Natural killer cell (primary cell): ENCODE results near the gene PCYT2. TPM values are rescaled to one million over a fixed set of nuclear protein-coding genes. Genes with fewer than 3 reads are reported as not detected.

Experiments used
- ATAC-seq, 3 donors: fragments of 150-1000 bp in 2 of 3; fragments of 200-7000 bp in 1 of 3; cut with Tn5 transposase; 1 replicate in 1 of 3; 2 replicates in 2 of 3; pipeline ENCODE4 v1.10.0; 2021; ENCODE audit warnings: mild to moderate bottlenecking in 2 of 3, moderate library complexity in 2 of 3
- DNase-seq, 2 donors: peaks; one replicate each; pipeline versions ENCODE4 v3.0.0 to v3.0.0-alpha.2; 2013 to 2021; ENCODE audit warnings: mixed read lengths in 1 of 2
- H3K27ac ChIP-seq: one replicate; pipeline ENCODE4 v1.5.1; 2013; ENCODE audit warnings: mild to moderate bottlenecking, low read length
- H3K27me3 ChIP-seq: one replicate; pipeline ENCODE4 v1.6.1; 2013; ENCODE audit warnings: low read length; ENCODE audit not compliant: control insufficient read depth, insufficient read depth
- H3K36me3 ChIP-seq: one replicate; pipeline ENCODE4 v1.6.1; 2013; ENCODE audit warnings: low read length; ENCODE audit not compliant: control insufficient read depth, insufficient read depth
- H3K4me1 ChIP-seq: one replicate; pipeline ENCODE4 v1.6.1; 2013; ENCODE audit warnings: low read length; ENCODE audit not compliant: control insufficient read depth, insufficient read depth
- H3K4me3 ChIP-seq: one replicate; pipeline ENCODE4 v1.5.1; 2013; ENCODE audit warnings: low read length
- H3K9me3 ChIP-seq: one replicate; pipeline ENCODE4 v1.6.1; 2013; ENCODE audit warnings: low read length; ENCODE audit not compliant: control insufficient read depth, insufficient read depth
- H3K27ac Mint-ChIP-seq, 2 donors: one replicate each; pipeline ENCODE4 v1.8.0; 2022; ENCODE audit warnings: mild to moderate bottlenecking in 2 of 2, mixed read lengths in 2 of 2, moderate library complexity in 1 of 2
- H3K27me3 Mint-ChIP-seq, 2 donors: one replicate each; pipeline ENCODE4 v1.8.0; 2022; ENCODE audit warnings: low read depth in 2 of 2, mixed read lengths in 2 of 2
- H3K36me3 Mint-ChIP-seq: one replicate; pipeline ENCODE4 v1.8.0; 2022; ENCODE audit warnings: mixed read lengths
- H3K4me1 Mint-ChIP-seq, 2 donors: one replicate each; pipeline ENCODE4 v1.8.0; 2022; ENCODE audit warnings: mixed read lengths in 2 of 2
- H3K4me3 Mint-ChIP-seq: one replicate; pipeline ENCODE4 v1.8.0; 2022; ENCODE audit warnings: mild to moderate bottlenecking, moderate library complexity, mixed read lengths
- H3K9me3 Mint-ChIP-seq, 2 donors: one replicate each; pipeline ENCODE4 v1.8.0; 2022; ENCODE audit warnings: mixed read lengths in 2 of 2
- CTCF ChIP-seq: fragments of 200-600 bp; IDR thresholded peaks from one replicate; pipeline ENCODE4 v1.8.0; 2022; ENCODE audit warnings: antibody characterized with exemption
- WGBS: methylation state at CpG from one replicate; pipeline ENCODE4 v1.1.7; 2013; ENCODE audit warnings: missing lambda C conversion rate; ENCODE audit not compliant: insufficient coverage; 5-methylcytosine and 5-hydroxymethylcytosine counted together
- intact Hi-C: fragments of 100-400 bp; cut with micrococcal nuclease; formaldehyde crosslinking; loops from one replicate; pipeline ENCODE4 v1.14.2; 2022
- total RNA-seq, 4 donors: library from RNA; stranded (reverse); fragments of 120-200 nt in 1 of 4; gene quantifications; one replicate each; pipeline versions ENCODE4 v1.2.3 to v1.2.4, GENCODE V29; 2013 to 2022

Gene PCYT2
- total RNA-seq, 3 donors from 2014 or later (not counting 1 experiment from before 2014, with no cell fraction given) = 30.6 to 34.4 (median 34.2) TPM

GRCh38 chr17:81865358-81865732, 45.9 kb downstream of the PCYT2 start:
- Mint-ChIP-seq H3K4me1 (peaks cover 23 to 55% of the 10 kb centered on the region in 2 donors), H3K36me3 (no peaks in the 10 kb centered on the region), H3K4me3 (peak overlapping the region; percentile 21), H3K9me3 (no peaks in the 10 kb centered on the region), H3K27ac (peak overlapping the region; percentile 75 to 87), H3K27me3 (peaks cover 0 to 3% of the 10 kb centered on the region in 2 donors)
- Histone ChIP-seq H3K27ac (no peak overlapping the region), H3K9me3 (no peaks in the 10 kb centered on the region), H3K4me3 (no peak overlapping the region), H3K36me3 (peaks cover 28% of the 10 kb centered on the region), H3K4me1 (peaks cover 49% of the 10 kb centered on the region), H3K27me3 (no peaks in the 10 kb centered on the region)
- ATAC-seq (no peak), DNase-seq (no peak)
- intact Hi-C loops = no loop called here
- WGBS = 95% methylated on average over 8 of the region's 8 CpGs
- TF ChIP-seq CTCF = no peak

DNA sequence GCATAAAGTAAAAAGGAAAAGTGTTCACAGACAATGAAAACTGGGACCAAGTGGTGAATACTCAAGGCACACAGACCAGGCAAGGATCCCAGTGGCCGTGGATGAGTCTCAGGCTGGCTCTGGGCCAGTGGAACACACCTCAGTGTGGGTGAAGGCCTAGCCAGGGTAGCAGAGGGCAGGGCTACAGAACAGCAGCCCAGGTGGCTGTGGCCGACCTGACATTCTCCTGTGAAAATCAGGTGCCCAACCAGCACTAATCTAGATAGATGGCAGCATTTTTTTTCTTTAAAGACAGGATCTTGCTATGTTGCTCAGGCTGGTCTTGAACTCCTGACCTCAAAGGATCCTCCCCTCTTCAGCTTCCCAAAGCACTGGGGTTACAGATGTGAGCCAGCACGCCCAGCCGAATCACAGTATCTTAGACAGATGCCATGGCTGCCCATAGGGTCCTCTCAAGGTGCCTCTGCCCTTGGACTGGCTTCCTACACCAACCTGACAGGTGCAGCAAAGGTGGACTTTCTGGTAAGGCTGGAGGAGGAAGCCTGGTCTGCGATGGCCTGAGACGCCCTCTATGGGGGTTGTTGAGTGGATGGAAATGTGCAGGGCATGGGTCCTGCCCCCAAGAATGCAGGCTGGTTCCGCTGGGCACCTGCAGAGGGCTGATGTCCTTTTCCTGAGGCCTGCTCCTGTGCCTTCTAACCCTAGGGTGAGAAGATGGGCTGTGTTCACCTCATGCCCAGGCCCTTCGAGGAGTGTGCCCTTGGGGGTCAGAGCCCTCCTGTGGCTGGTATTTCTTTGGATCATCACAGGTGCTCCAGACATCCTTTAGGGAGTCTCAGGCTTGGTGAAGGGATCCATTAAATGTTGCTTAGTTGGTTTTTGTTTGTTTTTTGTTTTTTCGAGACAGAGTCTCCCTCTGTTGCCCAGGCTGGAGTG, 47.1 kb downstream of the PCYT2 start:
- H3K36me3 Mint-ChIP-seq = no peaks in the 10 kb centered on the region
- peak overlapping the region; percentile 85 to 86 for H3K27ac Mint-ChIP-seq
- H3K4me1 Mint-ChIP-seq = peaks cover 23 to 50% of the 10 kb centered on the region in 2 donors
- H3K4me3 ChIP-seq = no peak overlapping the region
- H3K27ac ChIP-seq = no peak overlapping the region
- H3K9me3 ChIP-seq = no peaks in the 10 kb centered on the region
- 91% methylated on average over 9 of the region's 9 CpGs for WGBS
- H3K4me1 ChIP-seq = peaks cover 45% of the 10 kb centered on the region
- H3K27me3 Mint-ChIP-seq = peaks cover 0 to 3% of the 10 kb centered on the region in 2 donors
- no peaks in the 10 kb centered on the region for H3K27me3 ChIP-seq
- intact Hi-C loops = no loop called here
- peak overlapping the region; percentile 72 for H3K4me3 Mint-ChIP-seq
- no peaks in the 10 kb centered on the region for H3K9me3 Mint-ChIP-seq
- ATAC-seq (no peak), DNase-seq (no peak)
- H3K36me3 ChIP-seq = peaks cover 19% of the 10 kb centered on the region
- TF ChIP-seq CTCF = no peak

DNA sequence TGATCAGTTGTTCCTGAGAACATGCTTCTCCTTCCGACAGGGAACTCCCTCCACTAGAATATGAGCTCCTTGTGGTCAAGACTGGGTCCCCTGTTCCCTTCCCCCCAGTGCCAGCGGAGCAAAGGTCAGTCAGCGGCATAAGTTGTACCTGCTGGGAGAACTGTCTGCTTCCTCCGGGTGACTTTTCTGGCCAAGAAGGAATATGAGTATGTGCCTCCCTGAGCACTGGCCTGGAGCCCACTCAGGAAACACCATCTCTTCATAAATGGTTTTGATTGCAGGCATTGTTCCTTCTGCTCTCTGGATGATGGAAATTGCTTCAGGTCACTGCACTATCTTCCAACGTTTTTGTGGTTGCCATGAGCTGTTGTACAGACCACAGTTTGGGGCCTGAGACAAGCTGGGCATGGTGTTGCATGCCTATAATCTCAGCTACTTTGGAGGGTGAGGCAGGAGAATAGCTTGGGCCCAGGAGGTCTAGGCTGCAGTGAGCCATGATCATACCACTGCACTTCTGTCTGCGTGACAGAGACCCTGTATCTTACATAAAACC, 48.0 kb downstream of the PCYT2 start:
- WGBS = 91% methylated on average over 6 of the region's 6 CpGs
- Histone ChIP-seq H3K27ac (no peak overlapping the region), H3K4me1 (peaks cover 50% of the 10 kb centered on the region), H3K27me3 (no peaks in the 10 kb centered on the region), H3K9me3 (no peaks in the 10 kb centered on the region), H3K4me3 (no peak overlapping the region), H3K36me3 (peaks cover 18% of the 10 kb centered on the region)
- Mint-ChIP-seq H3K9me3 (no peaks in the 10 kb centered on the region), H3K27me3 (peaks cover 0 to 3% of the 10 kb centered on the region in 2 donors), H3K27ac (peak overlapping the region; percentile 85 to 86), H3K4me1 (peaks cover 26 to 48% of the 10 kb centered on the region in 2 donors), H3K36me3 (no peaks in the 10 kb centered on the region), H3K4me3 (peak overlapping the region; percentile 72)
- intact Hi-C loops = no loop called here
- no peak for TF ChIP-seq CTCF
- no peak for ATAC-seq
- DNase-seq = no peak
